H1 (cell line): ENCODE results near the gene GIGYF2. TPM values are rescaled to one million over a fixed set of nuclear protein-coding genes. Genes with fewer than 3 reads are reported as not detected.

Experiments used
- CTCF ChIA-PET: fragments of 300-600 bp; sonication (Branson Sonifier 250); formaldehyde crosslinking; loops from one replicate; lab custom pipeline; 2021; ENCODE audit not compliant: partially characterized antibody; lab: Charles Lee
- POLR2A ChIA-PET: fragments of 300-600 bp; sonication (Branson Sonifier 250); formaldehyde crosslinking; loops from one replicate; lab custom pipeline; 2021; ENCODE audit warnings: inconsistent platforms; ENCODE audit not compliant: partially characterized antibody; lab: Charles Lee
- DNase-seq, 2 experiments: peaks; one replicate each; pipeline versions ENCODE4 v3.0.0 to v3.0.0-alpha.2; 2010 to 2022; ENCODE audit warnings: low spot score in 2 of 2, low read depth in 1 of 2, mixed read lengths in 1 of 2
- FAIRE-seq: peaks from 2 replicates; lab custom pipeline; 2011; peaks lifted over from hg19 to GRCh38; lab: Jason Lieb, UNC
- H2AFZ ChIP-seq: 2 replicates; pipeline ENCODE4 v1.8.1; 2012; ENCODE audit warnings: low read length, inconsistent platforms
- H2AK5ac ChIP-seq: 2 replicates; pipeline ENCODE4 v1.6.1; 2013; ENCODE audit warnings: low read depth, low read length
- H2BK120ac ChIP-seq: replicated peaks from 2 replicates; pipeline ENCODE3; 2013; ENCODE audit warnings: low read depth, low read length, inconsistent platforms
- H2BK12ac ChIP-seq: 2 replicates; pipeline ENCODE4 v1.6.1; 2013; ENCODE audit warnings: low read depth, low read length
- H2BK15ac ChIP-seq: 2 replicates; pipeline ENCODE4 v1.6.1; 2013; ENCODE audit warnings: low read length
- H2BK20ac ChIP-seq: 2 replicates; pipeline ENCODE4 v1.6.1; 2013; ENCODE audit warnings: low read length
- H2BK5ac ChIP-seq: 2 replicates; pipeline ENCODE4 v1.6.1; 2013; ENCODE audit warnings: low read depth, low read length
- H3K14ac ChIP-seq: 2 replicates; pipeline ENCODE4 v1.6.1; 2013; ENCODE audit warnings: inconsistent platforms; ENCODE audit not compliant: insufficient read length
- H3K18ac ChIP-seq: 2 replicates; pipeline ENCODE4 v1.6.1; 2013; ENCODE audit warnings: low read length; ENCODE audit errors: extremely low read depth
- H3K23ac ChIP-seq: 2 replicates; pipeline ENCODE4 v1.6.1; 2013; ENCODE audit warnings: inconsistent platforms; ENCODE audit not compliant: insufficient read length
- H3K23me2 ChIP-seq: 2 replicates; pipeline ENCODE4 v1.6.1; 2013; ENCODE audit warnings: low read depth, low read length
- H3K27ac ChIP-seq: 2 replicates; pipeline ENCODE4 v1.6.1; 2011; ENCODE audit warnings: low read depth, low read length, inconsistent platforms
- H3K27me3 ChIP-seq, 4 experiments: replicated peaks in 1 of 4; 1 replicate in 1 of 4; 2 replicates in 3 of 4; pipeline versions ENCODE4 v1.6.1 to v1.8.1; 2011 to 2013; ENCODE audit warnings: low read length in 3 of 4, mild to moderate bottlenecking in 3 of 4, inconsistent platforms in 2 of 4, mixed read lengths in 2 of 4, moderate library complexity in 1 of 4; ENCODE audit not compliant: control insufficient read depth in 3 of 4, insufficient read depth in 3 of 4; ENCODE audit errors: extremely low read depth in 1 of 4
- H3K36me3 ChIP-seq, 4 experiments: 2 replicates each; pipeline versions ENCODE4 v1.6.1 to v1.8.1; 2011 to 2013; ENCODE audit warnings: mild to moderate bottlenecking in 4 of 4, low read length in 3 of 4, moderate library complexity in 2 of 4, control low read depth in 1 of 4, inconsistent platforms in 1 of 4; ENCODE audit not compliant: insufficient read depth in 4 of 4, control insufficient read depth in 2 of 4
- H3K4ac ChIP-seq: replicated peaks from 2 replicates; pipeline ENCODE3; 2013; ENCODE audit warnings: low read length, low read depth, mixed read lengths, inconsistent platforms; ENCODE audit not compliant: insufficient read length
- H3K4me1 ChIP-seq, 4 experiments: replicated peaks in 1 of 4; 1 replicate in 1 of 4; 2 replicates in 3 of 4; pipeline versions ENCODE4 v1.6.1 to v1.8.1; 2011 to 2013; ENCODE audit warnings: low read length in 3 of 4, inconsistent platforms in 2 of 4, mixed read lengths in 1 of 4; ENCODE audit not compliant: insufficient read depth in 4 of 4, control insufficient read depth in 3 of 4
- H3K4me2 ChIP-seq, 2 experiments: 2 replicates each; pipeline versions ENCODE4 v1.6.1 to v1.8.1; 2011 to 2013; ENCODE audit warnings: low read depth in 2 of 2, low read length in 2 of 2, control low read depth in 1 of 2, inconsistent platforms in 1 of 2, mild to moderate bottlenecking in 1 of 2; ENCODE audit not compliant: insufficient read depth in 1 of 2
- H3K4me3 ChIP-seq, 4 experiments: fragments of 200-600, 300-600 bp in 1 of 4; sonication (generic), shearing (Covaris generic), sonication (Bioruptor Twin) in 1 of 4; 2 replicates each; pipeline versions ENCODE4 v1.5.1 to v1.8.1; 2011 to 2016; ENCODE audit warnings: low read length in 4 of 4, low read depth in 3 of 4, control low read depth in 2 of 4, inconsistent platforms in 2 of 4, mild to moderate bottlenecking in 2 of 4, mixed read lengths in 1 of 4, moderate library complexity in 1 of 4; ENCODE audit not compliant: insufficient read depth in 2 of 4; ENCODE audit errors: extremely low read depth in 1 of 4
- H3K56ac ChIP-seq: replicated peaks from 2 replicates; pipeline ENCODE3; 2013; ENCODE audit warnings: low read depth, mild to moderate bottlenecking, mixed read lengths, low read length, inconsistent platforms; ENCODE audit not compliant: insufficient read length
- H3K79me1 ChIP-seq: 2 replicates; pipeline ENCODE4 v1.6.1; 2013; ENCODE audit warnings: low read depth, low read length, control low read depth
- H3K79me2 ChIP-seq, 2 experiments: 2 replicates each; pipeline versions ENCODE4 v1.6.1 to v1.8.1; 2012 to 2013; ENCODE audit warnings: low read length in 2 of 2, mild to moderate bottlenecking in 2 of 2, inconsistent platforms in 1 of 2; ENCODE audit not compliant: insufficient read depth in 2 of 2, control insufficient read depth in 1 of 2
- H3K9ac ChIP-seq, 4 experiments: replicated peaks in 1 of 4; 1 replicate in 1 of 4; 2 replicates in 3 of 4; pipeline versions ENCODE4 v1.6.1 to v1.8.1; 2011 to 2013; ENCODE audit warnings: low read depth in 3 of 4, low read length in 3 of 4, control low read depth in 2 of 4, mild to moderate bottlenecking in 2 of 4, moderate library complexity in 2 of 4, inconsistent platforms in 1 of 4; ENCODE audit errors: extremely low read depth in 1 of 4
- H3K9me3 ChIP-seq, 2 experiments: 2 replicates each; pipeline versions ENCODE4 v1.6.1 to v1.8.1; 2012 to 2013; ENCODE audit warnings: mild to moderate bottlenecking in 2 of 2, moderate library complexity in 2 of 2, control low read depth in 1 of 2, inconsistent platforms in 1 of 2, low read depth in 1 of 2, low read length in 1 of 2, mixed read lengths in 1 of 2; ENCODE audit not compliant: insufficient read depth in 2 of 2
- H4K20me1 ChIP-seq, 2 experiments: replicated peaks in 1 of 2; 2 replicates each; pipeline versions ENCODE3 to v1.8.1; 2011 to 2013; ENCODE audit warnings: inconsistent platforms in 2 of 2, low read length in 2 of 2, mild to moderate bottlenecking in 1 of 2; ENCODE audit not compliant: insufficient read depth in 2 of 2, control insufficient read depth in 1 of 2
- H4K5ac ChIP-seq: 2 replicates; pipeline ENCODE4 v1.6.1; 2013; ENCODE audit warnings: low read length, low read depth, mixed read lengths, inconsistent platforms; ENCODE audit not compliant: insufficient read length
- H4K8ac ChIP-seq: 2 replicates; pipeline ENCODE4 v1.8.0; 2013; ENCODE audit warnings: mild to moderate bottlenecking, moderate library complexity, low read length, inconsistent platforms; ENCODE audit not compliant: insufficient read depth; ENCODE audit errors: extremely low read depth
- H4K91ac ChIP-seq: replicated peaks from 2 replicates; pipeline ENCODE3; 2013; ENCODE audit warnings: low read length, mixed read lengths, inconsistent platforms; ENCODE audit not compliant: insufficient read length
- ATF2 ChIP-seq: IDR thresholded peaks from 2 replicates; pipeline ENCODE4 v1.6.1; 2012; ENCODE audit warnings: low read length, inconsistent platforms
- CEBPB ChIP-seq: IDR thresholded peaks from 2 replicates; pipeline ENCODE4 v1.6.1; 2012; ENCODE audit warnings: low read depth, low read length
- POLR2A ChIP-seq, 2 experiments: IDR thresholded peaks; 1 replicate in 1 of 2; 2 replicates in 1 of 2; pipeline ENCODE4 v1.6.1; 2011; ENCODE audit warnings: low read depth in 2 of 2, low read length in 2 of 2, mild to moderate bottlenecking in 2 of 2; ENCODE audit errors: control extremely low read depth in 1 of 2
- POLR2AphosphoS5 ChIP-seq: IDR thresholded peaks from 2 replicates; pipeline ENCODE4 v1.6.1; 2011; ENCODE audit warnings: low read depth, low read length
- RBBP5 ChIP-seq: IDR thresholded peaks from 2 replicates; pipeline ENCODE4 v1.7.1; 2012; ENCODE audit warnings: low read depth, mild to moderate bottlenecking, inconsistent platforms, low read length, moderate library complexity, borderline replicate concordance
- TAF7 ChIP-seq: optimal IDR thresholded peaks from 2 replicates; pipeline ENCODE3; 2011; ENCODE audit warnings: low read depth, mild to moderate bottlenecking, inconsistent platforms, low read length, moderate library complexity, borderline replicate concordance
- TEAD4 ChIP-seq: IDR thresholded peaks from 2 replicates; pipeline ENCODE4 v1.6.1; 2012; ENCODE audit warnings: low read depth, low read length, inconsistent platforms, mixed read lengths
- WGBS, 2 experiments: shearing (Covaris generic) in 1 of 2; methylation state at CpG; one replicate each; pipeline versions ENCODE4 v1.1.6 to v1.1.7; 2013 to 2015; ENCODE audit warnings: low lambda C conversion rate in 2 of 2, mixed read lengths in 2 of 2, inconsistent platforms in 1 of 2, low coverage in 1 of 2, missing lambda C conversion rate in 1 of 2; ENCODE audit not compliant: insufficient replicate concordance in 2 of 2, insufficient coverage in 1 of 2, insufficient read length in 1 of 2; ENCODE audit errors: extremely low coverage in 1 of 2, missing lambda C conversion rate in 1 of 2; 5-methylcytosine and 5-hydroxymethylcytosine counted together
- polyA plus RNA-seq, 7 experiments: library from polyadenylated mRNA; depleted of rRNA in 3 of 7; stranded (reverse) in 5 of 7; unstranded in 2 of 7; fragments of >200 nt in 5 of 7; fragments of 200-250 nt in 2 of 7; gene quantifications; 1 replicate in 5 of 7; 2 replicates in 1 of 7; 4 replicates in 1 of 7; pipeline versions ENCODE4 v1.2.1 to v1.2.3, GENCODE V29; 2011 to 2013; ENCODE audit warnings: missing spikeins in 2 of 7, mixed read lengths in 2 of 7
- total RNA-seq: library from RNA; stranded (reverse); fragmentation: NEBNext Ultra II Directional; extraction: Animal tissue kit (Norgen Biotek cat#: 25700); gene quantifications from 2 replicates; pipeline ENCODE4 v1.2.1, GENCODE V29; 2021

GIGYF2 gene
- total and polyA plus RNA-seq, 2 of the 8 experiments (the other 6 are each of a cell fraction or from before 2014, with no cell fraction given) = 22.3 to 62.0 TPM

GRCh38 chr2:232772531-232772930, 75.4 kb downstream of the GIGYF2 start:
- WGBS, 2 experiments = 89% methylated on average over 2 of the region's 2 CpGs; no CpG with 5 or more reads in 1 of the 2 experiments
- no peak for TF ChIP-seq TEAD4
- TF ChIP-seq POLR2A (IDR thresholded peaks at IDR 0.05; ENCODE audit: control extremely low read depth in 1 of 2, low read depth in 2 of 2, low read length in 2 of 2) = no peak
- no peak for TF ChIP-seq ATF2
- TF ChIP-seq CEBPB = no peak
- no peak for TF ChIP-seq RBBP5
- TF ChIP-seq POLR2AphosphoS5 = no peak
- TF ChIP-seq TAF7 = no peak

More at GRCh38 chr2:232772531-232772930, 75.4 kb downstream of the GIGYF2 start:
- Histone ChIP-seq H2BK20ac (no peak overlapping the region), H4K8ac (no peak overlapping the region), H2BK15ac (no peak overlapping the region), H3K27ac (no peak overlapping the region), H2AK5ac (no peak overlapping the region), H3K4me3 (no peak overlapping the region), H3K79me2 (peaks cover 0 to 2% of the 10 kb centered on the region in 2 experiments; a peak in 1 of 4 replicates), H3K36me3 (peaks cover 0 to 25% (median 8%) of the 10 kb centered on the region in 4 experiments; a peak in 5 of 8 replicates), H4K5ac (no peak overlapping the region), H2BK5ac (no peak overlapping the region), H3K23me2 (no peaks in the 10 kb centered on the region), H4K91ac (no peak overlapping the region), H3K4me1 (peaks cover 0 to 2% (median 0%) of the 10 kb centered on the region in 4 experiments; a peak in 2 of 7 replicates), H3K9ac (no peak overlapping the region), H3K4ac (no peak overlapping the region), H3K14ac (no peak overlapping the region), H3K9me3 (no peaks in the 10 kb centered on the region), H3K18ac (no peak overlapping the region), H3K4me2 (no peak overlapping the region), H3K23ac (no peak overlapping the region), H3K56ac (no peak overlapping the region), H2AFZ (no peak overlapping the region), H3K79me1 (no peaks in the 10 kb centered on the region), H3K27me3 (no peaks in the 10 kb centered on the region), H2BK120ac (no peak overlapping the region), H4K20me1 (no peaks in the 10 kb centered on the region), H2BK12ac (no peak overlapping the region)
- ChIA-PET POLR2A (no interaction called here), CTCF (interaction anchor here (1.7 kb wide), 1 partner anchor 10 kb away, joined by 4 read pairs; no protein-coding TSS in a partner anchor)
- DNase-seq = no peak
- FAIRE-seq = no peak
